CMK (cell line): ENCODE measurements around the gene PTPN3.
"Not testable (repeated sequence)": the region's sequence is repeated elsewhere in the genome, so short reads cannot be mapped to it uniquely, and the experiment has no call there.

Experiments
- DNase-seq: peaks from one replicate; pipeline ENCODE4 v3.0.0-alpha.2; 2010; ENCODE audit warnings: low read depth

The PTPN3 gene

GRCh38 chr9:109385499-109385898 is 112.6 kb downstream of the PTPN3 start:
- DNase-seq: no peak

GRCh38 chr9:109383947-109384346 is 114.2 kb downstream of the PTPN3 start:
- DNase-seq: no peak

GRCh38 chr9:109383356-109383755 is 114.8 kb downstream of the PTPN3 start:
- no peak for DNase-seq

- no peak for DNase-seq
These were observed 115.5 kb downstream of the PTPN3 start for GRCh38 chr9:109382585-109382984.

GRCh38 chr9:109382182-109382581 is 115.9 kb downstream of the PTPN3 start:
- DNase-seq: no peak

- no peak for DNase-seq
These were observed 116.9 kb downstream of the PTPN3 start for GRCh38 chr9:109381011-109381729.

DNA sequence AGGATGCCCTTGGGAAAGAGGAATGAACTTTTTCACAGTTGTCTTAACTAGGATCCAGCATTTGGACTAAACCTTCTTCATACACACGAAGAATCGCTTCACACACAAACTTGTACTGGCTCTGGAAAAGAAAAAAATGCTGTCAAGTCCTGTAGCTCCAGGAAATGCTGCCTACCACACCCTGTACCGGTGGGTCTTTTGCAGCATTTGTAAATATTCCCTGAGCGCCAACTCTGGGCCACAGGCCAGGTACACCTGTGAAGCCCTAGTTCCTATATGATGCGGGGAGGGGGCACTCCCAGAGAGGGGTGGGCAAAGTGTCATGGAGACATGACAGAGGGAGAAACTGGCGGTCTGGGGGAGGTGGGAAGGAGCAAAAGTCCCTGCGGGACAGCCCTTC is 118.6 kb downstream of the PTPN3 start:
- no peak for DNase-seq

GRCh38 chr9:109378316-109378715 is 119.8 kb downstream of the PTPN3 start:
- no peak for DNase-seq

- no peak for DNase-seq
These were observed 125.9 kb downstream of the PTPN3 start for GRCh38 chr9:109372246-109372645.

DNA sequence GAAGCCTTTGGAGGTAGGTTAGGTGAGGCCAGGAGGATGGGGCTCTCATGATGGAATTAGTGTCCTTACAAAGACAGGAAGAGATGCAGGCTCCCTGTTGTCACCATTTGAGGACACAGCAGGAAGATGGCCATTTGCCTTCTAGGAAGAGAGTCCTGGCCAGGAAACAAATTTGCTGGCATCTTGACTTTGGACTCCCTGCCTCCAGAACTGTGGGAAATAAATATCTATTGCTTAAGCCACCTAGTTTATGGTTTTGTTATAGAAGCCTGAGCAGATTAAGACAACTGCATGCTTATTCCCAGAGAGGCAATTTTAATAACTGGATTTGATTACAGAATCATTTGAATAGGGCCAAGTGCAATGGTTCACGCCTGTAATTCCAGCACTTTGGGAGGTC is 126.7 kb downstream of the PTPN3 start:
- DNase-seq: no peak

- DNase-seq: no peak
These were observed 128.8 kb downstream of the PTPN3 start for GRCh38 chr9:109369285-109369684.

GRCh38 chr9:109360771-109361170 is 137.3 kb downstream of the PTPN3 start:
- DNase-seq: no peak

GRCh38 chr9:109358968-109359603 is 139.0 kb downstream of the PTPN3 start:
- DNase-seq: not testable (repeated sequence)

GRCh38 chr9:109355564-109356297 is 142.4 kb downstream of the PTPN3 start:
- DNase-seq: no peak

- no peak for DNase-seq
These were observed 143.9 kb downstream of the PTPN3 start for GRCh38 chr9:109354190-109354589.

- no peak for DNase-seq
These were observed 147.1 kb downstream of the PTPN3 start for GRCh38 chr9:109351032-109351431.

DNA sequence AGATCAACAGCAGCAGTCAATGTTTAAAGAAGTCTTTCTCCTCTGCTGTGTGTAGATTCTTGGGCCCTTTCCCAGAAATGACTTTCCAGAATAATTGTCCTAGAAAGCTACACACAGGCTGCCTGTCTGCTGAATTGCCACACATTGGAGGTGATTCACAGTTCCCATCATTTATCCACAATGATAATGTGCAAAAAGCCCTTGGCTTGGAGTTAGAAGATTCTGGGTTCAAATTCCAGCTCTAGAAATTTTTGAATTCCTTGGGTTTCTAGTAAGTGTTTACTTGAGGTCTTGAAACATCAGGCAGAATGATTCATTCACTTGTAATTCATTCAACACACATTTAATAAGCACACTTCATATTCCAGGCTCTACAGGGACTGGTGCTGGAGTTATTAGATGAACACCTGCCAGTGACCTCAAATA is 148.7 kb downstream of the PTPN3 start:
- DNase-seq: no peak

DNA sequence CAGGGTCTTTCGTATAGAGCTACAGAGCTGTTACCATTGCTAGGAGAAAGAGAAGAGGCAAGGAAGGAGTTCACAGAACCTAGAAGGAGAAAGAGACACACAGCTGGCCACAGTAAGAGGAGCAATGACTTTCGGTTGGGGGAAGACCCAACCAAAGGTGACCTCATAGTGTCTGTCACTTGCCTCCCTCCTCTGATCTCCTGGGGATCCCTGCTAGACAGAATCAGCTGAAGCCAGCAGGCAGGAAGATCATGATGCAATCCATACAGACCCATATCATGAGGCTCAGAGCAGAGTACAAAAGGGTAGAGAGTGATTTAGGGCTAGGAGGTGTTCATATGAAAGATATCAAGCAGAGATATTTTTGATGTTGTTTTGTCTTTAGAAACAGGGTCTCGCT is 151.2 kb downstream of the PTPN3 start:
- no peak for DNase-seq

GRCh38 chr9:109344866-109345265 is 153.2 kb downstream of the PTPN3 start:
- no peak for DNase-seq

DNA sequence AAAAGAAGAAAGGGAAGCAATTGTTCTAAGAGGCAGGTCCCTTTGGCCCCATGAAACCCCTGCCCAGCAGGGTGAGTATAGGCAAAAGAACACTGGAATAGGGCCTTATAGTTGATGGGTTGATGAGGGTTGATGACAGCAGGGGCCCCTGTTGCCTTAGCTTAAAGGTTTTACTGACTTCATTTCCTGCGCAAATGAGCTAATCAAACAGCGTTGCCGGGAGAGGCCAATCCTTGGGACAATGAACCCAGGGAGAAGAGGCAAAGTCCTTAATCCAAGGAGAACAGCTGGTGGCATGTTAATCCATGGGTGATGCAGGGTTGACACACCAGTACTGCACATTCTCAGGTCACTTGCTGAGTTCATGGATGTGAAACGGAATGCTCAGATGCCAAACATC is 155.2 kb downstream of the PTPN3 start:
- DNase-seq: no peak

DNA sequence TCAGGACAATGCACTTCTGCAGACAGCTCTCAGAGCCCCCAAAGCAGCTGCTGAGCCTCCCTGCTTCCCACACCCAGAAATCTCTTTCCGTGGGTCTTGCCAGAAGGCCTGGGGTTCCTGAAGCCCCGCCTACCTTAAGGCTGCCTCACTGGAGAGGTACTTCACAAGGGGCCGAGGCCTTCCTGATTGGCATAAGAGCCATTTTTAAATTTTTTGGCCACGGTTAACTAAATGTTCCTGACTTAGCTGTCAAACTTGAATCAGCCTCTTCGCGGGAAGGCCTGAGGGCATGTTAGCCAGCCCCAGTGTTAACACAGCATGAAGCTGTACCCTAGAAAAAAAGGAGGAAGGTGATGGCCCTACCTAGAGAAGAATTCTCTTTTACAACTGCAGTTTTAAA is 156.5 kb downstream of the PTPN3 start:
- DNase-seq: no peak

GRCh38 chr9:109340979-109341378 is 157.1 kb downstream of the PTPN3 start:
- DNase-seq: not testable (repeated sequence)

DNA sequence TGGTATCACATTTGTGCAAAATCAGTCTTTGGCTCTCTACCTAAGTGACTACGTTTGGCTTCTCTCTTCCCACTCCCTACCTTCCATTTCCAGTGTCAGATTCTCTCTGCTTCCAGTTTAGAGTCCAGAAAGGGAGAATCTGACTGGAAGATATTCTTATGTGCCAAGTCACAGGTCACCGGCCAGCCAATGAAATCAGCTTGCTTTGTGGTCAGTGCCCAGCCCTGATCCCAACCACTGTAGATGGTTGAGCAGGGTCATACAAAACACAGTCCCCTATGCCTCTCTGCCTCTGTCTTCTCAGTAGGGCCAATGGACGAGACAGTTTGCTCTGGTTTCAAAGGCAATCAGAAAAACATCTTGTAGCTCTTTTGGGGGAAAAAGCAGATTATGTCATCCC is 161.7 kb downstream of the PTPN3 start:
- DNase-seq: no peak
